Stimulated activated CD4-positive, alpha-beta T cell treated with anti-CD3 and anti-CD28 coated beads, Interleukin-2, amount 100 ng/mL, for 4 hours (primary cell): ENCODE results near the gene PI4K2A.
A peak's percentile ranks its signal among the peaks of the same experiment; 100 is the strongest.

Source experiments
- DNase-seq: peaks from one replicate; pipeline ENCODE4 v3.0.0-alpha.2; 2020; ENCODE audit warnings: low read depth

PI4K2A gene

DNA sequence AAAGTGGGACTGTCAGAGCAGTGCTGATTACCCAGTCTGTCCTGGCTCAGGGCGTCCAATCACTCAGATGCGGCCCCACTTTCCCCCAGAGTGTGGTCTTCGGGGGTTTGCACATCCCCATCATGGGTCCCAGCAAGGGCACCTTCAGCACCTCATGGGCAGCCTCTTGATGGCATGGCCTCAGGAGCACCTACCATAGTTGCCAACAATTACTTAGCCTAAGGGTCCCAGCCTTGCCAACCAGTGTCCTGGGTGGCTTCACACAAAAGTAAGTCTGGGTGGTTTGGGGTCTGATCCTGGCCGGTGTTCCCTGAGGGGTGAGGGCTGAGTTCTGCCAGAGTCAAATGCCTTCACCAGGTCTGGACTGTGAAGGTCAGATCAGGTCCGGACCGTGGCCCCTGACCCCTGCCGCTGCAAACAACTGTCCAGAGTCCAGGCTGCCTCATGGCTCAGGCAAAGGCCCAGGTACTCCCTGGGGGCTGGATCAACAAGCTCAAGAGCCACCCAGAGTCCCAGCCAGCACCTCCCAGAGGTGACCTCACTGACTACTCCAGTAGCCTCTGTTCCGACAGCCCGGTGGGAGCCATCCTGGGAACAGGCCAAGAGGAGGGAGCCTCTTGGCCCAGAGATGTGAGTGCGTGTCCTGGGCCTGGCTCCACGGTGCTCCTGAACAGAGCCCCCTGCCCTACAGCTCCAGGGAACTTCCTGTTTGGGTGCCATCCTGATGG lies 66.8 kb downstream of the PI4K2A start:
- no peak for DNase-seq

DNA sequence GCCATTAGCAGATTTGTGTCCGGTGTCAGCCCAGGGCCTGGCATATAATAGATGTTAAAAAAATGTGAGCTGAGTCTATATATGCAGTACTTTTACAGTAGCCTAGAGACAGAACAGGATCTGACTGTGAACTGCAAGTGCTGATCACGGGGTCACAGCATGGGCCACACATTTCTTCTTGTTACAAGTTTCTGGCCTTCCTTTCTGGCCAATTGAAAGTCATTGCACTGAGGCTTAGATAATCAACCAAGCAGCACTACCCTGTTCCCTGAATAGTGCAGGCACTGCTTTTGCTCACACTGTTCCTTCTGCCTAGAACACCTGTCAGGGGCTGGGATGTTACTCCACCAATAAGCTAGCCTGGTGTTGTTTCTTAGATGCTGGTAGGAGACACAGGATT lies 67.7 kb downstream of the PI4K2A start:
- DNase-seq, result no peak

DNA sequence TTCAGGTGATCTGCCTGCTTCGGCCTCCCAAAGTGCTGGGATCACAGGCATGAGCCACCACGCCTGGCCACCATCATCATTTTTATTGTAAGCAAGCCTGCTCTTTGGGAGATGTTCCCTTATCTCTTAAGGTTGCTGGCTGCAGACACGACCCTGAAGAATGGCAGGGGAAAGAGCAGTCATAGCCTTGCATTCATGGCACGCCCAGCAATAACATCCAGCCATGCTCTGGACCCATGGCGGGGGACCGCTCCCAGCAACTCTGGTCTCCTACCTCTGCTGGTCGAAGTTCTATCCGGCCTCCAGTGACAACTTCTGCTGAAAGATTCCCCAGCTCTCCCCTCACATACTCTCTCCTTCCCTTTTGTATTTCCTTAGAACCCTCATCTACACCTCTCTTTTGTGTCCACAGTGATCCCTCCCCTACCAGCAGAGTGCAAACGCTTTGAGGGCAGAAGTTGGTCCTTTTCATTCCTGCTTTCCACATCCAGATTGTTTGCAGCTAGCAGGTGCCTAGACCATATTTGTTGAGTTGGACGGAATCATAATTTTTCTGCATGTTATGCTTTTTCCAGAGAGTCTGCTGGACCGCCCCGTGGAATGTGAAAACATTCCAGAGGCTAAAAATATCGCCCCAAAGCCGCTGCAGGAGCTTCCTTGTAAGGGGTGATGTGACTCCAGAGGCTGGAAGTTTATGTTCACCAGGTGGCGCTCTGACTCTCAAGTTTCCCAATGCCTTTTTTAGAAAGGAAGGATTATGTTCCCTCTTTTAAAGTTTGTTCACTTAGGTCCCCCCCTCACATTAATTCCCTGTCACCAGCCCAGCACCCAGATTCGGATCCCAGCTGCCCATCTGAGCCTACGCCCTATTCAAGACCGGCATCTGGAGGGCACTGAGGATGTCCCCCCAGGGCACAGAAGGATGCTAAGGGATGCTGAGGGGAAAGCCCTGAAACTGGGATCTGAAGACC lies 68.8 kb downstream of the PI4K2A start:
- peak; percentile 22 for DNase-seq

DNA sequence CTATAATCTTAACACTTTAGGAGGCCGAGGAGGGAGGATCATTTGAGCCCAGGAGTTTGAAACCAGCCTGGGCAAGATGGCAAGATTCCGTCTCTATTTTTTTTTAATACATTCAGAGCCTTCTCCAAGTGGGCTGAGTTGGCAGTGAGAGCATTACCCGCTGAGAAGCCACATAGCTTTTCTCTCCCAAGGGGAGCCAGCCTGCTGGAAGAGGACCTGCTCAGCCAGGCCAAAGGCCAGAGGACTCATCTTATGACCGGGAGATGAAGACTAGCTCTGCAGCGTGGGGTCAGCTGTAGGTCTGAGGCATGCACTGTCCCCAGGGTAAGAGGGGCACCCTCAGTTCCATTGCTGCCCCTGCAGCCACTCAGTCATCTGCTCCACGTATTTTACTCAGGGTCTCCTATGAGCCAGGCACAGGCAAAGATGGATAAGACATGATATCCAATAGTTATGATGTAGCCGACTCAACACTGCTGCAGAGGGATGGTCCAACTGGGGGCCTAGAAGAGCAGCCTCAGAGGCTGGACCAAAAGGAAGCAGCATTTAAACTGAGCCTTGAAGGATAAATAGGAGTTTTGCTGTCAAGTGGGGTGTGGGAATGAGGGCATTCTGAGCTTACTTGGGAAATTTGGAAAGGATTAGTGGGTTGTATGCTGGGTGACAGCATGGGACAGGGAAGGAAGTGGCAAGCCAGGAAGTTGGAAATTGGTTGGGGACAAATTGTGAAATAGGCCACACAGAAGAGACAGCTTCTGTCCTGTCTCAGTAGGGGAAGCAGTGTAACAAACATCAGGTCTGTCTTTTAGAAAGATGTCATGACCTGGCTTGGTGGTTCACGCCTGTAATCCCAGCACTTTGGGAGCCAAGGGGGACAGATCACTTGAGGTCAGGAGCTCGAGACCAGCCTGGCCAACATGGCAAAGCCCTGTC lies 71.4 kb downstream of the PI4K2A start:
- no peak for DNase-seq

DNA sequence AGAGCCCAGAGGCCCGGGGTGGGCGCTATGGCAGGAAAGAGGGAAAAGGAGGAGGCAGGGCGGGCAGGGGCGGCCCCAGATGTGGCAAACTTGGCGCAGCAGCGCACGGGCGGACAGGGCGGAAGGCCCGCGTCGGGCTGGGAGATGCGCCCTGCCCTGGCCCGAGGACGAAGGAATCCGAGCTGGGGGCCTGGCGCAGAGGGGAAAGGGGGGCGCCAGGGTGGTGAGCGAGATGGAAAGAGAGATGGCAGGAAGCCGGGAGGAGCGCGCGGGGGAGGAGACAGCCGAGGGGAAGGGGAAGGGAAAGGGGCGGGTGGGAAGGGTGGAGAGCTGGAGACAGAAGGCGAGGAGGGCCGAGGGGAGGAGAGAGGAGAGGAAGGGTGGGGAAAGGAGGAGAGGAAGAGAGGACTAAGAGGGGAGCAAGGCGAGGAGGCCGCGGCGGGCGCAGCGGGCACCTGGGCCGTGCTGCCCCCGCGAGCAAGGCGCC lies 72.9 kb downstream of the PI4K2A start, which contains the start of gene MARVELD1:
Gene MARVELD1, plus strand, starts transcription at position 392 of the 487 bp plus-strand sequence. CDS start 147 bp downstream, outside the sequence.
- DNase-seq, result no peak

DNA sequence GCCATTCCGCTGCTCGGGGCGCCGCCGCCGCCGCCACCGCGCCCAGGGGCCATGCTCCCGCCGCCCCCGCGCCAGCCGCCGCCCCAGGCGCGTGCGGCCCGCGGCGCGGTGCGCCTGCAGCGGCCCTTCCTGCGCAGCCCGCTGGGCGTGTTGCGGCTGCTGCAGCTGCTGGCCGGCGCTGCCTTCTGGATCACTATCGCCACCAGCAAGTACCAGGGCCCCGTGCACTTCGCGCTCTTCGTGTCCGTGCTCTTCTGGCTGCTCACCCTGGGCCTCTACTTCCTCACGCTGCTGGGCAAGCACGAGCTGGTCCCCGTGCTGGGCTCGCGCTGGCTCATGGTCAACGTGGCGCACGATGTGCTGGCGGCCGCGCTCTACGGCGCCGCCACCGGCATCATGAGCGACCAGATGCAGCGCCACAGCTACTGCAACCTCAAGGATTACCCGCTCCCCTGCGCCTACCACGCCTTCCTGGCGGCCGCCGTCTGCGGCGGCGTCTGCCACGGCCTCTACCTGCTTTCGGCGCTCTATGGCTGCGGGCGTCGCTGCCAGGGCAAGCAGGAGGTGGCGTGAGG lies 73.4 kb downstream of the PI4K2A start:
- no peak for DNase-seq

DNA sequence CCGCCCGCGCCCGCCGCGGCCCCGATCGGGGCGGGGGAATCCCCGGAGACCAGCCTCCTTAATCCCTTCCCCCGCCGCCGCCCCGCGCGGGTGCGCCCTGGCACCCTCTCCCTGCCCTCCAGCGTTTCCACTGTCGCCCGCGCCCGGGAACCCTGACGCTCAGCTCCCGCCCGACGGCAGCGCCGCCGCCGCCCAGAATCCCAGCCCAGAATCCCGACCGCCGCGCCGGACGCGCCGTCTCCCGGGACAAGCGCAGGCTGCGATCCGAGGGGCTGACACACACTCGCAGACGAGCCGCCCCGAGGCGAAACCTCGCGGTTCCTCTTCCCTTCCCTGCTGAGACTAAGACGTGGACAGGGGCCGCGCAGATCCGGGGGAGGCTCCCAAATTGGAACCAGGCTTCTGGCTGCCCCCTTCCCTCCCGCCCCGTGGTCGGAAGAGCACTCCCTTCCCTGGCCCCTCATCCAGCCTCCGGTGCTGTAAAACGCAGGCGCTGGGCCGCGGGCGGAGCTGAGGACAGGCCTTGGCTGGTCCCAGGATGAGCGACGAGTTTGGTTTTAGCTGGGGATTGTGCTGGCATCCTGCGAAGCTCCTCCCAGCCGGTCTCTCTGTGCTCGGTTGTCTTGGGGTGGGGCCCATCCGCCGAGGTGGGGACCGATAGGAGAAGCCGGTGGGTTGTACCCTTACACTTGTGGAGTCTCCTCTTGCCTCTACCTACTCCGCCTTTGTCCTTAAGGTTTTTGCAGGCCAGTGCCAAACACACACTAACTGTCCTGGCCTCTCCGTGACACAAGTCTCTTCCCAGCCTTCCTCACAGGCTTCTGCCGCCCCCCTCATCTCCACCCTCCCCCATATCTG lies 74.2 kb downstream of the PI4K2A start:
- DNase-seq, result no peak

DNA sequence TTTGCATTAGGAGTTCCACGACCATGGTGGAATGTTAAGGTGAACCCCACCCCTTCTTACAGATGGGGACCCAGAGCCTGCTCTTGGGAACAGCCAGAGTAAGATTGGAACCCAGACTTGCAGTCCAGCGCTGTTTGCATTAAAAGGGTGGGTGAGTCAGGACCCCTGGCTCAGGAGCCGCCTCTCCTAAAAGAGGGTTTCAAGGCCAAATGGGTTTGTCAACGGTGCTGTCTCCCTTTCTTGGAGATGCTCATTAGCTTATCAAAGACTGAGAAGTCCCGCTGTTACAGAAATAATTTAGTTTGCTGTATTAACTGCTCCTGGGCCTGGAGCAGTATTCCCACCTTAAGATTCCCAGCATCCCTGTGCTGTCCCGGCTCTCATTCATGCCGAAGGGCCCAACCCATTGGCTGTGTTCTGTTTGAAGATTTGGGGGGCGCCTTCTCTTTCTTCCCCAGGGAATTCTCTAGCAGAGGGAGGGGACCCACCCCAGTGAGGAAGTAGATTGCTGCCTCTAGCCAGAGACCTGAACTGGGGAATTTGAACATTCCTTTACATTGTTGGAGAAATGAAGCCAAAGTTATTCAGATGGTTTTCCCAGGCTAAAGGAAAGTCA lies 74.9 kb downstream of the PI4K2A start:
- DNase-seq, result no peak

DNA sequence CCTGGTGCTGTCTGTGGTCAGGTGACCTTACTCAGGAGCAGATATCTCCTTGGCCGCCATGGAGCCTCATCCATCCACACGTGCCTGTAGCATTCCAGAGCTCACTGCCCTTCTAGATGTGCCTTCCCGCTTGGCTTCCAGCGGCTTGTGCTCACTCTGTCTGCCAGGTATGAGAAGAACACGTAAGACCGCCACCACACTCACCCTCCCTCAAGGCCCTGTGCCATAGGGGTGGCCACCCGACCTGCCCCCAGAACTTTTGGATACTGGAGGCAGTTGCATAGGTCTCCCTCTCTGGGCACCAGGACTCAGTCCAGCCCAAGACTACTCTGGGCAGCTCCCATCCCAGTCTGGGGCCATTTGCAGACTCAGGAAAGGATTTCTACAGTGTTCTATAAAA lies 77.2 kb downstream of the PI4K2A start:
- no peak for DNase-seq

DNA sequence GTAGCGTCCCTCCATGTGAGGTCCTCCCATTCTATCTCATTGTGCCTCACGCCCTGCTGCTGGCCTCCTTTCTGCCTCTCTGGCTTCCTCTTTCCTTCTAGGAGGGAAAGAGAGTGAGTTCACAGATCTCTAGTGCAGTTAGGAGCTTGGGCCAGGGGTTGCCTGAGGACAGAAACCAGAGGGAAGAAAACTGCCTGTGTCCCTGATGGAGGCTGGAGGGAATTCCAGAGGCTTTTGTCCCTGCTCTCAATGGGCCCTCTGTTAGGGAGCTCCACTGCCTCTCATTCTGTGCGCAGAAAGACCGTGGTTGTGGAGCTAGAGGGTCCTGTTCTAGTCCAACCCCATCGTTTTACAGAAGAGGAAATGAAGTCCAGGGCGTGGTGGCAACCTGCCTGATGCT lies 77.7 kb downstream of the PI4K2A start:
- no peak for DNase-seq

DNA sequence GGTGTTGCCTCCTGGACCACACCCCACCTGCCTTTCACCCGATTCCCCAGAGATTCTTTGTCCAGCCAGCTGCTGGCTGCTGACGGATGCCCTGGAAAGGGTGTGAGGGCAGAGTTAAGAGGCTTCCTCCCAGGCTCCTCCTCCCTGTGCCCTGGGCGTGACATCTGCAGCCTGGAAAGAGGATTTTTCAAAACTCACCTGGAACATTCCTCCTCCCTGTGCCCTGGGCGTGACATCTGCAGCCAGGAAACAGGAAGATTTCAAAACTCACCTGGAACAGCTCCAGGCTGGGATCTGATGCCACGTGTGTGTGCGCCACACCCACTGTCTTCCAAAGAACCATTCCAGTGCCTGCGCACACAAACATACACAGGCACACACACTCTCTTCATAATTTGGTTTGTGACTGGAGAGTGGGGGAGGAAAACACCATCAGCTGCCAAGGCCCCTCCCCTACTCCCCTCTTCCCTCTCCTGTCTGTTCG lies 78.2 kb downstream of the PI4K2A start:
- DNase-seq, result no peak

DNA sequence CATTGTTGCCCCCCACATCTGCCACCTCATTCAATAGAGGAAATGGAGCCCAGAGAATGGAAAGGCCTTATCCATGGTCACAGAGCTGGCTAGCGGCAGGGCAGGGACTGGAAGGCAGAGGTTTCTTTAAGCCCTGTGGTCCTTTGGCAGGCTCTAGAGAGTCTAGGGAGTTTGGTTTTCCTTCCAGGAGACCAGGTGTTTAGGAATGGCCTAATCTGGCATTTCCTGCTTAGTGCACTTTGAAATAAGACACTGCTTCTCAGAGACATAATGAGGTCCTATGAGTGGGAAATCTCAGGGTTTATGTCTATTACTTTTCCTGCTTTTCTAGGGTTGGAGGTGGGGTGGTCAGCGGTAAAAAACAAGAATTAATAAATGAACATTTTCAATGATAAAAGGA lies 79.1 kb downstream of the PI4K2A start:
- no peak for DNase-seq

DNA sequence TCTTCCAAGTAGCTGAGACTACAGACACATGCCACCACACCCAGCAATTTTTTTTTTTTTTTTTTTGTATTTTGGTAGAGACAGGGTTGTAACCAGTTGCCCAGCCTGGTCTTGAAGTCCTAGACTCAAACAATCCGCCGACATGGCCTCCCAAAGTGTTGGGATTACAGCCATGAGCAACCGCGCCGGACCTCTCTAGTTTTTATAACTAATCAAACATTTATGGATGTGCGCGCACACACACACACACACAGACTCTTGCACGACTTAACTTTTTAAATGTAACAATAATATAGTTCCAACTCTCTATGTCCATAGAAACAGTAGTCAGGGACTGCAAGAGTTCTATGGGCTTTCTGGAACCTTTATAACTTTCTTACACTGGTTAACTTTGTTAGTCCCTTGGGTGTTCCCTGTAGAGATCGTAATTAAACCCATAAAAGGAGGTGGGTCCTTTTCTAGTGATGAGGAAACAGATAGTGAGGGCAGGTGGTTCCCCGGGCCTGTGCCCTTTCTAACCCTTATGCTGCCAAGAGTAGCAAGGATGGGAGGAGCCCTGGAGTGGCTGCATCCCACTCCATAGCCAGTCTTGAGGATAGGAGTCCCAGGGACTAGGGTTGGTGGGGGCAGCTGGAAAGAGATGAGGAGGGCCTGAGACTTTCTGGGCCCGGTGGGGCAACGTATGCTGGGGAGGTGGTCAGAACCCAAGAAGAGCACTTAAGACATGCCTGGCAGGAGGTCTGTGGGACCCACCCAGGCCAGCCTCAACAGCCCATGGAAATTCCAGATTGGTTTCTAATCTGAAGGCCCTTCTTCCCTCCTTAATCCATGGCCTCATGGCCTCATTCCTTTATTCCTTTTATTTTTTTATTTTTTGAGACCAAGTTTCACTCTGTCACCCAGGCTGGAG lies 81.7 kb downstream of the PI4K2A start:
- DNase-seq, result no peak

DNA sequence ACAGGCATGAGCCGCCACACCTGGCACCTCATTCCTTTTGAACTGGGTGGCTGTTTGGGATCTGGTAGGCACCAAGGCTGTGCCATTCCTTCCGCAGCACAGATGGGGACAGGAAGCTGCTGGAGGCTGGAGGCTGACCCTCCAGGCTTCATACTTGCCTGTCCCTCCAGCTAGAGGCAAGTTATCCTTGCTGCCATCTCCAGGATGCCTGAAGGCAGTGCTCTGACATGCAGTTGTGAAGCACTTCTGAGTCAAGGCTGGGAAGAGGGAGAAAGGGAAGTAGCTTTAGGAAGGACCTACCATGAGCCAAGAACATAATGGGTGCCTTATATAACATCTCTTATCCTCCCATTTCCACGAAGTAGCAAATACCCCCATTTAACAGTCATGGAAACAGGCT lies 82.5 kb downstream of the PI4K2A start:
- DNase-seq, result no peak

DNA sequence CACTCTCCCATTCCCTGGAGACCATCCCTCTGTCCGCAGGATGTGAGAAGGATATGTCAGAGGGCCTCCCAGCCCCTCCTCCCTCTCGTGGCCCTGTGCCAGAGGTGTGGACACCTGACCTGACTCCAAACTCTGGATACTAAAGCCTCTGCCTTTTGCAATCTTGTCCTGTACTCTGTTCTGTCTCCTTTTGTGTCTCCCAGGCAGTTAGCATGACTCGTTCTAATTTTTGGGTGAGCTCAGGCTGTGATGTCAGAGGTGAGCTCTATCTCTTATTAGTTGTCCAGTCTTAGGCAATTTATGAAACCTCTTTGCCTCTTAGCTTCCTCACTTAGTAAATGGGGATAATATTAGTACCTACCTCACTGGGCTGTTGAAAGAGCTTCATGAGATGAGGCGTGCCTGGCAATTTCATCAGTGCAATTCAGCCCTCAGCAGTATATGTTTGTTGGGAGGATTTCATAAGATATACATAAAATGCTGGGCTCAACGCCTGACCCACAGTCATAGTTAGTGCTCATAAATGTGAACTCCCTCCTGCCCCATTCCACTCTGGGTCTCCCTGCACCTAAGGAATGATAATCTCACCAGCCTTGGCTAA lies 84.0 kb downstream of the PI4K2A start:
- no peak for DNase-seq
